GM18526 (cell line): Measurements from ENCODE around the gene IGF1R.

Experiments
- POLR2A ChIP-seq: IDR thresholded peaks from 3 replicates; pipeline ENCODE4 v1.6.1; 2011; ENCODE audit not compliant: insufficient read length; ENCODE audit errors: extremely low read depth

IGF1R gene

GRCh38 chr15:98834976-98835375 is 186.6 kb downstream of the IGF1R start:
- no peak for TF ChIP-seq POLR2A

DNA sequence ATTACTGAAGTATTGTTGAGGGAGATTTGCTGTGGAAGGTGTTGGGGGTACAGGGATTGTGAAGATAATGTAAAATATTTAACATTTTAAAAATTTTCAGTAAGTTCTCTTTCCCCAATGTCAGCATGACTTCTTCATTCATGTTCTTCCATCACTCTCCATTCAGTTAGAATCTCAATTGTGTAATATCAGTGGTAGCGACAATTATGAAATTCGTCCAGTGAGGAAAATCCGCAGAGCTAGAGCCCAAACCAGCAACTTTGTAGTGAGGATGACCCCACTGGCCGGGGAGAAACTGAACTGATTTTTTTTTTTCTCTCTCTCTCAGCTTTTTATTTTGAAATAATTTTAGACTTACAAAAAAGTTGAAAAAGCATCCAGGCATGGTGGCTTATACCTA is 187.5 kb downstream of the IGF1R start:
- TF ChIP-seq POLR2A = no peak

- no peak for TF ChIP-seq POLR2A
Measured at GRCh38 chr15:98838387-98839259, 190.3 kb downstream of the IGF1R start.

GRCh38 chr15:98840053-98840452 is 191.7 kb downstream of the IGF1R start:
- no peak for TF ChIP-seq POLR2A

DNA sequence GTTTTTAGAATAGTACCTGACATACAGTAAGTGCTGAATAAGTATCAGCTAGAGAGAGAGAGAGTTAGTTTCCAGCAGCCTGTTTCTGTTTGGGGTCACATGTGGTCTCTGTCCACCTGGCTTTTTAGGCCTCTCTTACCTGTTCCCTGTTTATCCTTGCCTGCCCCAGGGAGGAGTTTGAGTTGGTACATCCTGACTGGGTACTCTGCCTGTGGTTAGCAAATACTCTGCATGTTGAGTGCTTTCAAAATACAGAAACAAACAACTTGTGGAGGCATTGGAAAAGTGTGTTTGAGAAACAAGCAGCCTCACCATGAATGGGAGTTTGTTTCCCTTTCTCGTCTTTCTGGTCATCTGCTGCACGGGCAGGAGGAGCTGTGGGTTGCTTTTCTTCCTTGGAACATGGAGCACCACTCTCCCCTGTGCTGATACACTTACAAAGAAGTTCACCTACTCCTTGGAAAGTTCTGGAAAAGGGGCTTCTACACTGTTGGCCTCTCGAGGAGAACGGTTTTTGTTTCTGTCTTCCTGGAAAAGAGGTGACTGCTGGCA is 193.2 kb downstream of the IGF1R start:
- no peak for TF ChIP-seq POLR2A

- no peak for TF ChIP-seq POLR2A
Measured at GRCh38 chr15:98842192-98842972, 194.0 kb downstream of the IGF1R start.

GRCh38 chr15:98842973-98843285 is 194.6 kb downstream of the IGF1R start:
- TF ChIP-seq POLR2A = no peak

GRCh38 chr15:98843844-98844243 is 195.5 kb downstream of the IGF1R start:
- no peak for TF ChIP-seq POLR2A

GRCh38 chr15:98844261-98844660 is 195.9 kb downstream of the IGF1R start:
- TF ChIP-seq POLR2A = no peak

DNA sequence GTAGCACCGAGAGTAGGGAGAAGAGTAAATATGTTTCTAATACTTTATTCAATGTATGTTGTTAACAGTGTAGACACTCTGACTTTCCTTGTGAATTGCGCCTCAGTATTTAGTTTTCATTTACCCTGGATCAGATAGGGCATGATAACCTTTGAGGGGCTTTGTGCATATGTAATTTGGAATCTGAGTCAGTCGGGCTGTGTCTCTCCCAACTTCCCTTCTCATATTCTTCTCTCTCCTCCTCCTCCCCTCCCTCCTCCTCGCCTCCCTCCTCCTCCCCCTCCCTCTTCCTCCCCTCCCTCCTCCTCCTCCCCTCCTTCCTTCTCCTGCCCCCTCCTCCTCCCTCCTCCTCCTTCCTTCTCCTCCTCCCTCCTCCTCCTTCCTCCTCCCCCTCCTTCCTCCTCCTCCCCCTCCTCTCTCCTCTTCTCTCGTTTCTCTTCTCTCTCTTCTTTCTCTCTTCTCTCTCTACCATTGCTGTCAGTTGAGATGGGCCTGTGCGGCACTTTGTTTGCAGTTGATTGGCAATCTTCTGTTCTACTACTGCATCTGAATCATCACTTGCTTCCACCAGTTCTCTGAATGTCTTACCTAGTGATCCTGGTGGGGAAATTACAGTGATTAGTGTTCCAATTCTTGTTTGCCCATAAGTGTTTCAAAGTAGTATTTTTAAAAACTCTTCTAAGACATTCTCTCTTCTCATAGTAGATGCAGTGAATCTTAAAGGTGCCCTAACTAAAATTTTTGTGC is 197.0 kb downstream of the IGF1R start:
- no peak for TF ChIP-seq POLR2A

DNA sequence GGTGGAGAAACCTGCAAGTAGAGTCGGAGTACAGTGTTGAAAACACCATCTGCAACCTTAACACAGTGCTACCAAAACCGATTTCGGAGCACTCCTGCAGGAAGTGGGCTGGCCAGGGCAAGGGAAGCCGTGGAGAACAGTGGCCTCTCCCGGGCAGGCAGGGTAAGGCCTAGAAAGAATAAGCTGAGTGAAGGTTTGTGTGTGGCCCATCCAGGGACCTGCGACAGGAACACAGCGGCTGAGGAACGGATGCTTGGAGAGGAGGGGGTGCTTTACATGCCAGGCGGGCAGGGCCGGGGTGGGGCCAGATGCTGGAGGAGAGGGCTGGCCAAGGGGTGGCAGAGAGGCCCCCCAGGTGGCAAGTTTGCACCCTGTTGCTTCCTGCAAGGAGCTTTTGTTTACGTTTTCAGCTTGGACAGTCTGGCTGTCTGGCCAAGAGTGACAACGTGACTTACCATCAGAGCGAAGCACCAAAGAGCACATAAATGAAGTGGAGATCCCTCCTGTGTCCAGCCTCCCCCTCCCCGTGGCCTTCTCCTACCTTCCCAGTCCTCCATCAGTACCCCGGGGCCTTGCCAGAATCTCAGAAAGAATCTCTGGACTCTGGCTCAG is 202.7 kb downstream of the IGF1R start:
- TF ChIP-seq POLR2A = no peak

GRCh38 chr15:98853161-98853560 is 204.8 kb downstream of the IGF1R start:
- TF ChIP-seq POLR2A = no peak

GRCh38 chr15:98853617-98854420 is 205.5 kb downstream of the IGF1R start:
- TF ChIP-seq POLR2A = no peak

DNA sequence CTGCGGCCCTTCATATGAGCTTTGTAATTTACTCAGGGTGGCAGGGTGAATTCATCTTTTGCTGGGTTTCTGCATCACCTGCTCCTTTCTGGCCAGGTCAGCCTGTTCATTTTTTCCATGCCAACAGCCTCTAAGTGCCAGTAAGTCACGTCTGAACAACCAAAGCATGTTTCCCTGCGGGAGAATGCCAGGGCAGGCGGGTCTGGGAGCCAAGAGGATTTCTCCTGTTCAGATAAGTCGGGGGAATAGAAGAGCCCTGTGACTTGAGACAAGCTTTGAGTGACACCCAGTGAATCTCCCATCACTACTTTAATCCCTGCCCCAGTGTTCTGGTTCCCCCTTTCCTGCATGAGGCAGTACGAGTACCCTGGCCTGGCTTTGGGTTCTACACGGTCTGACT is 206.2 kb downstream of the IGF1R start:
- TF ChIP-seq POLR2A = no peak
